ENCODE measurements around the gene LCOR. TPM values are rescaled to one million over a fixed set of nuclear protein-coding genes. Genes with fewer than 3 reads are reported as not detected.

Gene LCOR
- total RNA-seq, 1 donor, result 58.7 TPM

DNA sequence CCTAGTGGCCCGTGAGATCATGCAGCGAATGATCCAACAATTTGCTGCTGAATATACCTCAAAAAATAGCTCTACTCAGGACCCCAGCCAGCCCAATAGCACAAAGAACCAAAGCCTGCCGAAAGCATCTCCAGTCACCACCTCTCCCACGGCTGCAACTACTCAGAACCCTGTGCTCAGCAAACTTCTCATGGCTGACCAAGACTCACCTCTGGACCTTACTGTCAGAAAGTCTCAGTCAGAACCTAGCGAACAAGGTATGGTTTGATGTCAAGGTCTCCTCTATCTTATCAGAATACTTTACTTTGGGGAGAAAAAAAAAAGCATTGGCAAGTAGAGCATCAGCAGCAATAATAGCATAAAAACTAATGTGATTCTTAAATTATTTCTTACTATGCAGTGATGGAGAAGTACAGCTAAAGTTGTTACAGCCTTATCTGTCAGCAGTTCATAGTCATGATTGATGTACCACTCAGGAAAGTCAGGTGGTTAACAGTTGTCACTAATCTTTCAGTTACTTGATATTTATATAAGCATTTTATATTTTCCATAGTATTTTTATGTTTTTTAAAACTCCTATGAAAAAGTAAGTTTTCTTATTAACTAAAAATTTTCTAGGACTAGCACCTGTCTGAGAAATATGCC lies 117.1 kb downstream of the LCOR start:
- TF ChIP-seq, protein P1, sequence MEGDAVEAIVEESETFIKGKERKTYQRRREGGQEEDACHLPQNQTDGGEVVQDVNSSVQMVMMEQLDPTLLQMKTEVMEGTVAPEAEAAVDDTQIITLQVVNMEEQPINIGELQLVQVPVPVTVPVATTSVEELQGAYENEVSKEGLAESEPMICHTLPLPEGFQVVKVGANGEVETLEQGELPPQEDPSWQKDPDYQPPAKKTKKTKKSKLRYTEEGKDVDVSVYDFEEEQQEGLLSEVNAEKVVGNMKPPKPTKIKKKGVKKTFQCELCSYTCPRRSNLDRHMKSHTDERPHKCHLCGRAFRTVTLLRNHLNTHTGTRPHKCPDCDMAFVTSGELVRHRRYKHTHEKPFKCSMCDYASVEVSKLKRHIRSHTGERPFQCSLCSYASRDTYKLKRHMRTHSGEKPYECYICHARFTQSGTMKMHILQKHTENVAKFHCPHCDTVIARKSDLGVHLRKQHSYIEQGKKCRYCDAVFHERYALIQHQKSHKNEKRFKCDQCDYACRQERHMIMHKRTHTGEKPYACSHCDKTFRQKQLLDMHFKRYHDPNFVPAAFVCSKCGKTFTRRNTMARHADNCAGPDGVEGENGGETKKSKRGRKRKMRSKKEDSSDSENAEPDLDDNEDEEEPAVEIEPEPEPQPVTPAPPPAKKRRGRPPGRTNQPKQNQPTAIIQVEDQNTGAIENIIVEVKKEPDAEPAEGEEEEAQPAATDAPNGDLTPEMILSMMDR (IDR thresholded peaks at IDR 0.05; ENCODE audit: insufficient read depth, low read depth, low read length), result no peak
- no peak overlapping the region for H3K4me3 ChIP-seq (ENCODE audit: low read depth, low read length)
- DNase-seq (ENCODE audit: low read depth), result no peak

DNA sequence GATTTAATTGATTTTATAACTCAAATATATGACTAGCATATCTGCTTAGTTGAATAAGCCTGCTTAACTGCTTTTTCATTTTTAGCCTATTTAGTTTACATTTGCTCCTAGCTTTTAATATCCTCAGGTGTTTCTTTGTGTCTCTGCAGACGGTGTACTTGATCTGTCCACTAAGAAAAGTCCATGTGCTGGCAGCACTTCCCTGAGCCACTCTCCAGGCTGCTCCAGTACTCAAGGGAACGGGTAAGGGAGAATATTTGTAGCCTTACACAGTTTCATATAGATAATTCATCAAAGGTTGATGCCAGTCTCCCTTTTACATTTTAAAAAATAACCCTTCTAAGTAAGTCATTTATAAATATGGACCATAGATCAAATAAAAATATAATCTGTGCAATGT lies 119.9 kb downstream of the LCOR start:
- TF ChIP-seq, protein P1 (IDR thresholded peaks at IDR 0.05; ENCODE audit: insufficient read depth, low read depth, low read length), result no peak
- no peak for DNase-seq (ENCODE audit: low read depth)
- no peak overlapping the region for H3K4me3 ChIP-seq (ENCODE audit: low read depth, low read length)

DNA sequence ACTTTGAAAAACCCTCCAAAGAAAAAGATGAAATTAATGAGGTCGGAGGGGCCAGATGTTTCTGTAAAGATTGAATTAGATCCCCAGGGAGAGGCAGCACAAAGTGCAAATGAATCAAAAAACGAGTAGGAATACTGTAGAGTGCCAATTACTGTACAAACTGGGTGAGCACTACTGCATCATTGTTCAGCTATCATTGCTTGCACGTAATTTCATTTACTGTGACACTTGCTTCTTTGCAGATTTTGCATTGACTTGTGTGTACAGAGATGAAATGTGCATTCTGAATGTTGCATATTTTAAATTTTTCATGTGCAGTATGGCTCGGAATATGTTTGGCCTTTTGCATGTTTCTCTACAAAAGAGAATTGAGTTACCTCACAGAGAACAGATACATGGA lies 123.7 kb downstream of the LCOR start:
- TF ChIP-seq, protein P1 (IDR thresholded peaks at IDR 0.05; ENCODE audit: insufficient read depth, low read depth, low read length), result no peak
- H3K4me3 ChIP-seq (ENCODE audit: low read depth, low read length), result no peak overlapping the region
- no peak for DNase-seq (ENCODE audit: low read depth)

DNA sequence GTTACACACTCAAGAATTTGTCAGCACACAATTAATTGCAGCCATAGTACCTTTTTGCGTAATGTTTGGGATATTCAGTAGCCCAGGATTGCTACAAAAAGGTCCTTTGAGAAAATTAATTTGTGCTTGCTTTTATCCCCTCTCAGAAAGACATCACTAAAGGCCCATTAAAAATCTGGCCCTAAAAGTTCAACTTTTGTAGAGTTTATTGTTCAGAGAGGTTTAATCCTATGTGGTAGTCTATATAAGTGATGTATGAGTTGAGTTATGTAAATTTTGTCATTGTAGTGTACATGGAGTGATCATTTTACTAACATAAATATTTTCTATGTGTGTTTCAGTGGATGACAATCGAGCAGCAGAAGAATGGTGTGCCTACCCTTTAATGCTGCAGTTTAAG lies 126.0 kb downstream of the LCOR start:
- TF ChIP-seq, protein P1 (IDR thresholded peaks at IDR 0.05; ENCODE audit: insufficient read depth, low read depth, low read length), result no peak
- H3K4me3 ChIP-seq (ENCODE audit: low read depth, low read length), result no peak overlapping the region
- no peak for DNase-seq (ENCODE audit: low read depth)

DNA sequence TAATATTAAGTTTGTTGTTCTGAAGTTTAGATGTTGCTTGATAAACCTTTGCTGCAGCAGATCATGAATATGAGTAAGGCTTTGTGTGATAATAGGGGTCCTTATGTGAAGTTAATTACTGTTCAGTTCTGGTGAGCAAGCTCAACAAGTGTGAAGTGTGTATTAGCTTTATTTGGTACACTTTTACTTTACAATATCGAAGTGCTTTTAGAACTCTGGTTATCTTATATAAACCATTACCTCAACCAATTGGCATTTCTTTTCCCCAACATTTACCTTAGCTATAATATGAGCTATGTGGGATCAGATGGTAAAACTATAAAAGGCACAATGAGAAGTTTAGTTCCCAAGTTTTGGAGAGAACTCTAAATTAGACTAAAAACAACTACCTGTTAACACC lies 127.6 kb downstream of the LCOR start:
- no peak for DNase-seq (ENCODE audit: low read depth)
- no peak overlapping the region for H3K4me3 ChIP-seq (ENCODE audit: low read depth, low read length)
- TF ChIP-seq, protein P1 (IDR thresholded peaks at IDR 0.05; ENCODE audit: insufficient read depth, low read depth, low read length), result no peak

DNA sequence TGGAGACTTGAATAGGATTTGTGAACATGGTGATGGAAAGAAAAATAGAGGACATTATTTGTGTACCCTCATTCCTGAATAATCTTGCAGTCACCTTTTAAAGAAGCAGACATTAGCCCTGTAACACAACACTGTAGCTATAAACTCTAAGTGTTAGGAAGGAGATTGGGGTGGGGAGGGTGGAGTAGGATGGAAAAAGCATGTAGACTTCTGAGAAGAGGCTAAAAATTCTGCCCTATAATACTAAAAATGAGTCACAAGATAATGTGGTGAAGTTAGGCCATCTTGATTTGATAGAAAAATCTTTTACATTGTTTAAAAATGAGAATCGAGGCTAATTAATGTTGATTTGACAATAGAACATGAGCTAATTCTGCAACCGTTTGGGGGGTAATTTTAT lies 128.8 kb downstream of the LCOR start:
- DNase-seq (ENCODE audit: low read depth), result no peak
- no peak overlapping the region for H3K4me3 ChIP-seq (ENCODE audit: low read depth, low read length)
- TF ChIP-seq, protein P1 (IDR thresholded peaks at IDR 0.05; ENCODE audit: insufficient read depth, low read depth, low read length), result no peak

DNA sequence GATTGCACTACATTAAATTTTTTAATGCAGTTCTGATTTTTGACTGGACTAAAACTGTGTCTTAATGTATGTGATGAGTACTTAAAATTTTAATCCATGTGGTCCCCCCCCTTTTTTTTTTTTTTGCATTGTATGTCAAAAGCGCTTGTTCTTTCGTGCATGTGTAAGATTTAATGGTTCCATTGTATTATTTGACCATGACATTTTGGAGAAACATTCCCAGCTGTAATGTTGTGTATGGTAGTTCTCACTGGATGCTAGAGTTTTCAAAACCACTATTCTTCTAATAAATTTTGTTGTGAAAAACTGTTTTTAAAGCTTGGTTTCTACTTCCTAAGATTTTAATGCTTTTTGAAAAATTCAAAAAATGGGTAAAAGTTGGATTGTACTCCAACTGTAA lies 132.0 kb downstream of the LCOR start:
- TF ChIP-seq, protein P1 (IDR thresholded peaks at IDR 0.05; ENCODE audit: insufficient read depth, low read depth, low read length), result no peak
- no peak overlapping the region for H3K4me3 ChIP-seq (ENCODE audit: low read depth, low read length)
- DNase-seq (ENCODE audit: low read depth), result no peak

All from fibroblast of villous mesenchyme (primary cell).